Measurements from ENCODE around the gene RRAD. TPM values are rescaled to one million over a fixed set of nuclear protein-coding genes. Genes with fewer than 3 reads are reported as not detected.

RRAD gene
- total RNA-seq, 1 donor from 2014 or later, result 0.24 TPM

- peaks cover 22% of the 10 kb centered on the region for H3K4me1 Mint-ChIP-seq
- Histone ChIP-seq H3K9me3 (ENCODE audit: low read depth) (no peaks in the 10 kb centered on the region), H3K4me3 (no peak overlapping the region), H2AFZ (replicated peaks) (no peak overlapping the region), H3K27me3 (no peaks in the 10 kb centered on the region), H3K4me2 (no peak overlapping the region), H3K9ac (no peak overlapping the region), H3K27ac (no peak overlapping the region), H3K36me3 (no peaks in the 10 kb centered on the region), H3K79me2 (ENCODE audit: low read depth) (no peaks in the 10 kb centered on the region), H3K4me1 (no peaks in the 10 kb centered on the region), H3F3A (ENCODE audit: low read depth) (no peaks in the 10 kb centered on the region), H4K20me1 (ENCODE audit: low read depth) (no peaks in the 10 kb centered on the region)
- no peaks in the 10 kb centered on the region for H3K36me3 Mint-ChIP-seq
- TF ChIP-seq EZH2phosphoT487 (IDR thresholded peaks at IDR 0.05) (no peak), EZH2 (IDR thresholded peaks at IDR 0.05) (no peak), CTCF (IDR thresholded peaks at IDR 0.05) (no peak)
- no peak overlapping the region for H3K4me3 Mint-ChIP-seq
- H3K27ac Mint-ChIP-seq, result no peak overlapping the region
- DNase-seq (ENCODE audit: low spot score), result peak; percentile 54
- H3K27me3 Mint-ChIP-seq (ENCODE audit: insufficient read depth, low read depth), result peaks cover 11% of the 10 kb centered on the region
- H3K9me3 Mint-ChIP-seq, result no peaks in the 10 kb centered on the region
Observed at GRCh38 chr16:66905633-66906539, 19.4 kb downstream of the RRAD start.

- Histone ChIP-seq H3K27me3 (no peaks in the 10 kb centered on the region), H3K9me3 (ENCODE audit: low read depth) (no peaks in the 10 kb centered on the region), H3K4me3 (no peak overlapping the region), H3K36me3 (no peaks in the 10 kb centered on the region), H3K79me2 (ENCODE audit: low read depth) (no peaks in the 10 kb centered on the region), H3K4me2 (no peak overlapping the region), H3F3A (ENCODE audit: low read depth) (no peaks in the 10 kb centered on the region), H4K20me1 (ENCODE audit: low read depth) (no peaks in the 10 kb centered on the region), H3K27ac (no peak overlapping the region), H2AFZ (replicated peaks) (no peak overlapping the region), H3K4me1 (no peaks in the 10 kb centered on the region), H3K9ac (no peak overlapping the region)
- DNase-seq (ENCODE audit: low spot score), result no peak
- no peaks in the 10 kb centered on the region for H3K36me3 Mint-ChIP-seq
- no peaks in the 10 kb centered on the region for H3K9me3 Mint-ChIP-seq
- H3K4me1 Mint-ChIP-seq, result peaks cover 28% of the 10 kb centered on the region
- H3K27me3 Mint-ChIP-seq (ENCODE audit: insufficient read depth, low read depth), result peaks cover 13% of the 10 kb centered on the region
- H3K4me3 Mint-ChIP-seq, result no peak overlapping the region
- TF ChIP-seq EZH2phosphoT487 (IDR thresholded peaks at IDR 0.05), result no peak
- TF ChIP-seq CTCF (IDR thresholded peaks at IDR 0.05), result no peak
- no peak for TF ChIP-seq EZH2 (IDR thresholded peaks at IDR 0.05)
- H3K27ac Mint-ChIP-seq, result no peak overlapping the region
Observed at GRCh38 chr16:66904846-66905632, 20.3 kb downstream of the RRAD start.

GRCh38 chr16:66904428-66904845, 20.9 kb downstream of the RRAD start:
- Mint-ChIP-seq H3K27me3 (ENCODE audit: insufficient read depth, low read depth) (peaks cover 9% of the 10 kb centered on the region), H3K4me1 (peaks cover 34% of the 10 kb centered on the region), H3K4me3 (no peak overlapping the region), H3K27ac (no peak overlapping the region), H3K9me3 (no peaks in the 10 kb centered on the region), H3K36me3 (no peaks in the 10 kb centered on the region)
- no peak overlapping the region for H3K4me2 ChIP-seq
- H3F3A ChIP-seq (ENCODE audit: low read depth), result no peaks in the 10 kb centered on the region
- H3K9ac ChIP-seq, result no peak overlapping the region
- no peak overlapping the region for H3K4me3 ChIP-seq
- no peak overlapping the region for H2AFZ ChIP-seq (replicated peaks)
- H3K27ac ChIP-seq, result no peak overlapping the region
- no peaks in the 10 kb centered on the region for H3K27me3 ChIP-seq
- H3K36me3 ChIP-seq, result no peaks in the 10 kb centered on the region
- H4K20me1 ChIP-seq (ENCODE audit: low read depth), result no peaks in the 10 kb centered on the region
- H3K4me1 ChIP-seq, result no peaks in the 10 kb centered on the region
- no peak for DNase-seq (ENCODE audit: low spot score)
- no peaks in the 10 kb centered on the region for H3K9me3 ChIP-seq (ENCODE audit: low read depth)
- H3K79me2 ChIP-seq (ENCODE audit: low read depth), result no peaks in the 10 kb centered on the region
- no peak for TF ChIP-seq EZH2phosphoT487 (IDR thresholded peaks at IDR 0.05)
- TF ChIP-seq CTCF (IDR thresholded peaks at IDR 0.05), result no peak
- no peak for TF ChIP-seq EZH2 (IDR thresholded peaks at IDR 0.05)

Data from neural progenitor cell (in vitro differentiated cells).